ENCODE measurements around the gene OCRL. TPM values are rescaled to one million over a fixed set of nuclear protein-coding genes. Genes with fewer than 3 reads are reported as not detected.

The OCRL gene
- total and polyA plus RNA-seq, 2 donors (not counting 1 experiment from before 2014, with no cell fraction given), result 23.0 to 32.1 TPM

- H4K20me1 ChIP-seq (ENCODE audit: control insufficient read depth, extremely low read depth, insufficient read depth, low read length), result no peaks in the 10 kb centered on the region
- no peaks in the 10 kb centered on the region for H3K27me3 ChIP-seq (ENCODE audit: control insufficient read depth, insufficient read depth, low read length)
- H2AFZ ChIP-seq (ENCODE audit: low read length), result no peak overlapping the region
- no peak for TF ChIP-seq CTCF (conservative IDR thresholded peaks at IDR 0.05 in 1 of 2, IDR thresholded peaks at IDR 0.05 in 1 of 2; ENCODE audit: low read depth in 1 of 2, low read length in 2 of 2)
- TF ChIP-seq EZH2 (IDR thresholded peaks at IDR 0.05; ENCODE audit: low read length, missing control alignments), result no peak
- H3K4me3 ChIP-seq (replicated peaks in 1 of 4; ENCODE audit: control extremely low read depth in 1 of 4, insufficient read depth in 1 of 4, low read depth in 3 of 4, low read length in 4 of 4), result no peak overlapping the region
- no peak overlapping the region for H3K4me2 ChIP-seq (ENCODE audit: extremely low read depth, insufficient read depth, low read length)
- no peak overlapping the region for H3K9ac ChIP-seq (ENCODE audit: insufficient read depth, low read length)
- no peaks in the 10 kb centered on the region for H3K4me1 ChIP-seq (ENCODE audit: control insufficient read depth, extremely low read depth, insufficient read depth, low read length)
- H3K27ac ChIP-seq (ENCODE audit: insufficient read depth, low read length), result no peak overlapping the region
- peak in 1 of 2 donors; percentile 52 for DNase-seq (ENCODE audit: low read depth in 2 of 2)
- H3K9me3 ChIP-seq (ENCODE audit: control insufficient read depth, insufficient read depth, low read depth, low read length), result no peaks in the 10 kb centered on the region
- no peaks in the 10 kb centered on the region for H3K79me2 ChIP-seq (ENCODE audit: control insufficient read depth, insufficient read depth, low read length)
- no peaks in the 10 kb centered on the region for H3K36me3 ChIP-seq (ENCODE audit: control insufficient read depth, insufficient read depth, low read length)
Measured at GRCh38 chrX:129534816-129535578, 5.1 kb upstream of the OCRL start.

- Histone ChIP-seq H3K79me2 (ENCODE audit: control insufficient read depth, insufficient read depth, low read length) (peaks cover 2% of the 10 kb centered on the region), H3K4me1 (ENCODE audit: control insufficient read depth, extremely low read depth, insufficient read depth, low read length) (no peaks in the 10 kb centered on the region), H2AFZ (ENCODE audit: low read length) (no peak overlapping the region), H4K20me1 (ENCODE audit: control insufficient read depth, extremely low read depth, insufficient read depth, low read length) (no peaks in the 10 kb centered on the region), H3K4me2 (ENCODE audit: extremely low read depth, insufficient read depth, low read length) (peak overlapping the region; percentile 66), H3K36me3 (ENCODE audit: control insufficient read depth, insufficient read depth, low read length) (no peaks in the 10 kb centered on the region), H3K9me3 (ENCODE audit: control insufficient read depth, insufficient read depth, low read depth, low read length) (no peaks in the 10 kb centered on the region), H3K4me3 (replicated peaks in 1 of 4; ENCODE audit: control extremely low read depth in 1 of 4, insufficient read depth in 1 of 4, low read depth in 3 of 4, low read length in 4 of 4) (peak overlapping the region; percentile 36 to 71 (median 58)), H3K27me3 (ENCODE audit: control insufficient read depth, insufficient read depth, low read length) (no peaks in the 10 kb centered on the region), H3K27ac (ENCODE audit: insufficient read depth, low read length) (no peak overlapping the region), H3K9ac (ENCODE audit: insufficient read depth, low read length) (no peak overlapping the region)
- TF ChIP-seq CTCF (conservative IDR thresholded peaks at IDR 0.05 in 1 of 2, IDR thresholded peaks at IDR 0.05 in 1 of 2; ENCODE audit: low read depth in 1 of 2, low read length in 2 of 2) (no peak), EZH2 (IDR thresholded peaks at IDR 0.05; ENCODE audit: low read length, missing control alignments) (no peak)
- no peak for DNase-seq (ENCODE audit: low read depth in 2 of 2)
Measured at GRCh38 chrX:129540722-129541184, 694 bp downstream of the OCRL start.

- Histone ChIP-seq H3K36me3 (ENCODE audit: control insufficient read depth, insufficient read depth, low read length) (peaks cover 3% of the 10 kb centered on the region), H3K4me1 (ENCODE audit: control insufficient read depth, extremely low read depth, insufficient read depth, low read length) (no peaks in the 10 kb centered on the region), H3K79me2 (ENCODE audit: control insufficient read depth, insufficient read depth, low read length) (peaks cover 2% of the 10 kb centered on the region), H3K9me3 (ENCODE audit: control insufficient read depth, insufficient read depth, low read depth, low read length) (no peaks in the 10 kb centered on the region), H3K4me3 (replicated peaks in 1 of 4; ENCODE audit: control extremely low read depth in 1 of 4, insufficient read depth in 1 of 4, low read depth in 3 of 4, low read length in 4 of 4) (no peak overlapping the region), H3K27me3 (ENCODE audit: control insufficient read depth, insufficient read depth, low read length) (no peaks in the 10 kb centered on the region), H4K20me1 (ENCODE audit: control insufficient read depth, extremely low read depth, insufficient read depth, low read length) (no peaks in the 10 kb centered on the region), H3K4me2 (ENCODE audit: extremely low read depth, insufficient read depth, low read length) (no peak overlapping the region), H3K27ac (ENCODE audit: insufficient read depth, low read length) (no peak overlapping the region), H2AFZ (ENCODE audit: low read length) (no peak overlapping the region), H3K9ac (ENCODE audit: insufficient read depth, low read length) (no peak overlapping the region)
- no peak for TF ChIP-seq CTCF (conservative IDR thresholded peaks at IDR 0.05 in 1 of 2, IDR thresholded peaks at IDR 0.05 in 1 of 2; ENCODE audit: low read depth in 1 of 2, low read length in 2 of 2)
- no peak for TF ChIP-seq EZH2 (IDR thresholded peaks at IDR 0.05; ENCODE audit: low read length, missing control alignments)
- no peak for DNase-seq (ENCODE audit: low read depth in 2 of 2)
Measured at GRCh38 chrX:129544780-129545179, 4.7 kb downstream of the OCRL start.
